SHP77 (cell line): Measurements from ENCODE around the gene LSMEM2.
A peak's percentile ranks its signal among the peaks of the same experiment; 100 is the strongest.
"Not testable (repeated sequence)": the region's sequence is repeated elsewhere in the genome, so short reads cannot be mapped to it uniquely, and the experiment has no call there.

Experiments
- DNase-seq, 2 experiments: peaks; one replicate each; lab custom pipeline; 2025; lab: John Stamatoyannopoulos, UW

Gene LSMEM2

DNA sequence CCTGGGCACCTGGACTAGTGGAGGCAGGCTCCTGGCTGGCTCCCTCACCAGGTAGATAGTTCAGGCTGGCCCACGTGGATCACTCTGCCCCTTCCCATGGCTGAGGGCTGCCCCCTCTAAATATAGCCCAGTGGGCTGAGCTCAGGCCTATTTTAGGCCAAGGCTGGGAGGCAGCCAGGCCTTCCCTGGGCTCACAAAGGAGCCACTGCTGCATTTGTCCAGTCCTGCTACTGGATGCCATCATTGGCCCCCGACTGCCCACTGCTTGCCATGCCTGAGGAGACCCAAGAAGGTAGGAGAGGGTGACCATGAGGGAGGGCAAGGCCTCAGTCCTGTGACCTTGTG lies at the start of gene LSMEM2:
Gene LSMEM2, plus strand, starts transcription at position 208 of the 345 bp plus-strand sequence. Its CDS starts 27 bp downstream, at position 235.
- no peak for DNase-seq

DNA sequence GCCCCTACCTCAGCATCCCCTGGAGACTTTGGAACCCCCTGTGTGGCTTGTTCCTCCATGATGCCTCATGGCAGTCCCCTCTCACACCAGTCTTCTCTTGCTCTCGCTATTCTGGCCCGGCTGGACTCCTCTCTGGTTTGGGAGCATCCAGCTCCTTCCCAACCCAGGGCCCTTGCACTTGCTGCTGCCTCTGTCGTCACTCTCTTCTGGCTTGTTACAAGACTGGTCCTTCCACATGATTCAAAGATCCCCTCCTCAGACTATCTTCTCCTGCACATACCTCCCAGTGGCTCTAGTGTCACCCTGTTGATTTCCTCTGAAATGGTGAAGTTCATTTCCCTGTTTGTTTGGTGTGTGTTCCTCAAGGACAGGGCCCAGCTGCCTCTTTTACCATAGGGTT lies 49.4 kb upstream of the LSMEM2 start:
- no peak for DNase-seq

DNA sequence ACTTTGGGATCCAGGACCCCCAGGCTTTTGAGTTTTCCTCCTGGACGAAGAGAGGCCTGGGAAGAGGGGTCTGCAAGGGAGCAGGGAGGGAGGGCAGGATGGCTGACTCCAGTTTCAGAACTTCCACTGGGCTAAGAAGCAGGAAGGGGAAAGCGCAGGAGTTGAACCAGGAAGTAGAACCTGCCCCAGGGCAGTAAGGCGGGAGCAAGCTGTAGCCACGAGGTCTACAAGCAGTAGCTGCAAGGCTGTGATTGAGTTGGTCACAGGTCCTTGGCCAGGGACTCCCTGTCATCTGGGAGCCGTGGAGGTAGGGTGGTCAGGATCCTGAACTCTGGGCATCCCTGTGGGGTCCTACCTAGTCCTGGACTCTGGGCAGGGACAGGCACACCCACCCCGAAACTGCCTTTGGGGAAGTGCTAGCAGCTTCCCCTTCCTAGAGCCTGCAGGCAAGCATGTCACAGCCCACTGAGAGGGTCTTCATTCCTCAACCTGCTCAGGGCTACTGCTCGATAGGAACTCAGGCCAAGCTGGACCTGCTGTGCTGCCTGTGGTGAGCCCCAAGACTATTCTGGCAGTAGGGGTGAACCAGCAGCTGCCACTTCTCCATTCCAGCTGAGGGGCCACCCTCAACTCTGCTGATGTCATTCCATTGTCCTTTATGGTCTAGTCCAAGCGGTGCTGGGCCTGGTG lies 48.6 kb upstream of the LSMEM2 start:
- no peak for DNase-seq

DNA sequence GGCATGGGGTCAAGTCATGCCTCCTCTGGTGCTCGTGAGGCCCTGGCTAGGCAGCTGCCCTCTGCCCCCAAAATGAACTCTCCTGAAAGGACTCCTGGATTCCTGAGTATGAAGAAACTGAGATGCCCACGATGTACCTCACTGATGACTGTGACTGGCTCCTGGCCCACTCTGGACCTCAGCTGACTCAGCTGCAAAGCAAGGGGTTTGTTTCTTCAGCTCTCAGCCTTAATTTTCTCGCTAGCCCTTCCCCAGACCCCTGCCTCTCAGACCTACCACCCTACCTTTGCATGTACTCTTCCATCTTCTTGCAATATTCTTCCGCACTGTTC lies 48.1 kb upstream of the LSMEM2 start:
- DNase-seq: no peak

DNA sequence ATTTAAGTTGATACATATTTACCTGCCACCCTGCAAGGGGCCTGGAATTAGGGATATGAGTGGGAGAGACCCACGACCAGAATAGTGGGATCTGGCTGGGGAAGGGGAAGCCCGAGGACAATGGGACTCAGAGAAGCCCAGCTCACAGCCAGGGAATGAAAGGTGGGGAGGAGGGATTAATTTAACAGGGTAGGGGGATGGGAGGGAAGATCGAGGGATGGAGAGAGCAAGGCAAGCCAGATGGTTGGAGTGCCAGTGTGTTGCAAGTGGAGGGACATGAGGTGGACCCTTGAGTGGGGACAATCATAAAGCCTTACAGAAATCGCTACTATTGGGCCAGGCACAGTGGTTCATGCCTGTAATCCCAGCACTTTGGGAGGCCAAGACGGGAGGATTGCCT lies 47.3 kb upstream of the LSMEM2 start:
- no peak for DNase-seq

DNA sequence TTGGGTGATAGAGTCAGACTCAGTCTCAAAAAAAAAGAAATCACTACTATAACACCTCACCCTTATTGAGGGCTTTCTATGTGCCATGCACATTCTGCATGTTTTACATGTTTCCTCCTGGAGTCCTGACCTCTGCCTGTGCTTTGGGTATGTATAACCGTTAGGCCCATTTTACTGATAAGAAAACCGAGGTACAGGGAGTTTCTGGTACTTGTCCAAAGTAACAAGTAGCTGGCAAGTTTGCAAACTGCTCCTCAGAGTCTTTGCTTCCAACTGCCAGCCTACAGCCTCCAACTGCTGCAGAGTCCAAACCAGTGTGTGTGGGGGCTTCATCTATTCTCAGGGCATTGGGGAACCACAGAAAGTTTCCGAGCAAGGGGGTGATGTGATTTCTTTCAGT lies 46.6 kb upstream of the LSMEM2 start:
- DNase-seq: no peak

DNA sequence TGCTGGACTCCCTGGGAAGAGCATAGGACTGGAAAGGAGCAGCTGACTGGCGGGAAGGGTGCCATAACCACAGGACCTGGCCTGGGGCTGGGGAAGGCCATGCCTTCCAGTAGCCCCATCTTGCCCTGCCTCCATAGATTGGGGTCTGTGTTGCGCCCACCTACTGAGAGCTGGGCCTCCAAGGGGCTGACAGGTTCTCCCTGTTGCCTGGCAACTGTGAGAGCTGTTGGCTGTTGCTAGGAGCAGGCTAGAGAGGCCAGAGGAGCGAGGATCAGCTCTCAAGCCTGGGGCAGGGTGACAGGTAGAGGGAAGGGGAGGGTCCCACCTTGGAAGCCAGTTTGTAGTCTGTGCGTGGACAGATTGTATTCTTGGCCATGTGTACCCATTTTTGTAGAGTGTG lies 45.7 kb upstream of the LSMEM2 start:
- no peak for DNase-seq

DNA sequence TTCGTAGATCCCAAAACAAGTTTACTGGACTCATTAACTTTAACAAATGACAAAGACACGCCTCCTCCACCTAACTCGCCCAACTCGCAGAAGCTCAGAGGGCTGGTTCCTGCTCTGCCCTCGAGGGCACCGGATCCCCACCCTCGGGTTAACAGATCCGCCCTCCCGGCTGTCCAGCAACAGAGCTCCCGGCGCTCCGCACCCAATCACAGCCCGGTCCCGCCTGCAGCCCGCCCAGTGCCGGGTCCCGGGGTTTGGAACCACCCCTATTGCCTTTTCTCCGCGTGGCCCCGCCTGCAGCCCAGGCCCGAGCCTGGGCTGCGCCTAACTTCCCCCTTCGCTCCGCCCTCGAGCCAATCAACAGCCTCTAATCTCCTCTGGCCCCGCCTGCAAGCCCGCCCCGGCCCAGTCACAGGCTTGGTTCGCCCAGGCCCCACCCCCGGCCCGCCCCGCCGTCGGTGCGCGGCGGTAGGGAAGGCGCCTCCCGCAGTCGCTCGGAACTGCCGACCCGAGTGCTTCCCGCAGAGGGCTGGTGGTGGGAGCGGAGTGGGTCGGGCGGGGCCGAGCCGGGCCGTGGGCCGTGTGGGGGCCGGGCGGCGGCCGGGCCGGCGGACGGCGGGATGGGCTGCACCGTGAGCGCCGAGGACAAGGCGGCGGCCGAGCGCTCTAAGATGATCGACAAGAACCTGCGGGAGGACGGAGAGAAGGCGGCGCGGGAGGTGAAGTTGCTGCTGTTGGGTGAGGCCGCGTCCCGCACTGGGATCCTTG lies 43.0 kb upstream of the LSMEM2 start, which contains the start of gene GNAI2:
Gene GNAI2, plus strand, starts transcription at position 489 of the 768 bp plus-strand sequence. Its CDS starts 132 bp downstream, at position 621.
- peak; percentile 97 for DNase-seq

DNA sequence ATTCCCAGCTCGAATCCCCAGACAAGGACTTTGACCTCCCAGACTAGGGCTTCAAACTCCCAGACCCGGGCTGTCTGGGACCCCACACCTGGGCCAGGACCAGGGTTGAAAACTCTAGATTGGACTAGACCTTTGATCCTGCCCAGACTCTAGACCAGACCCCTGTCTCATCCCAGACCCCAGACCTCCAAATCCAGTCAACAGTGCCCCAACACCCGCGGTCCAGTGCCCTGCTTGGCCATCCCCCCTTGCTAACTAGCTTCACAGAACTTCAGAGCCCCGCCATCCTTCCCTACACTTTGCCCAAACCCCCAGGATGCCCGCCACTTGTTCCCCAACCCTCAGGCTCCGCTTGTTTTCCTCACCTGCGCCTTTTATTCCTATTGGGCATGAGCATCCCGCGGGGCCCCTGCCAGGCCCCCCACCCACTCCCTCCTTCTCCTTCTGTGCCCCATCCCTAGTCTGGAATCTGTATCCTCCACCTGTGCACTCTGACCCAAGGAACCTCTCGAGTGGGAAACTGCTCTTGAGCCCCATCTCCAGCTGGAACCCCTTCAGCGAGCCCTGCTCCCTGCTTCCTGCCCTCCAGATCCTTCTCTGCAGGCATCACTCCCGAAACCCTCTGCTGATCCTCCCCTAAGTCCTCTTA lies 42.3 kb upstream of the LSMEM2 start:
- DNase-seq: no peak

DNA sequence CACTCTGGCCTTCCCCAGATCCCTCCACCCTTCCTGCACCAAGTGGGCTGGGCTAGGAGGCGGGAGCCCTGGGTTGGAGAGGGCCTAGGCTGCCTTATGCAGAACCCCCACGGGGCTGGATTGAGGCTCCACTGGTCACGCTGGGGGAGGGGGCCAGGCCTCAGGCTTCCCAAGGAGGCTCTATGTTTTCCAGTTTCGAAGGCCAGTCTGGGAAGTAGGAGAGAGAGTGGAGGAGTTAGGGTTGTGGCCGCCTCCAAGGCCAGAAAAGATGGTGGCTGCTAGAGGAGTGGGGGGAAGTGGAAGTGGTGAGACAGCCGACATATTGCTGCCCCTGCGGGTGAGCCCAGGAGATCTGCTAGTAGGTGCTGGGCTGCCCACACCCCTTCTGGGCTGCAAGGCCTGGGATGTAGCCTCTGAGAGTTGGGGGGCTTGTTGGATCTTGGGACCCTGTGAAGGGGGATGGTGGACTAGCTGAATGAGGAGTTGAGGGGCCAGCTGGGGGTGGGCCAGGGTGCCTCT lies 41.7 kb upstream of the LSMEM2 start:
- DNase-seq: no peak

DNA sequence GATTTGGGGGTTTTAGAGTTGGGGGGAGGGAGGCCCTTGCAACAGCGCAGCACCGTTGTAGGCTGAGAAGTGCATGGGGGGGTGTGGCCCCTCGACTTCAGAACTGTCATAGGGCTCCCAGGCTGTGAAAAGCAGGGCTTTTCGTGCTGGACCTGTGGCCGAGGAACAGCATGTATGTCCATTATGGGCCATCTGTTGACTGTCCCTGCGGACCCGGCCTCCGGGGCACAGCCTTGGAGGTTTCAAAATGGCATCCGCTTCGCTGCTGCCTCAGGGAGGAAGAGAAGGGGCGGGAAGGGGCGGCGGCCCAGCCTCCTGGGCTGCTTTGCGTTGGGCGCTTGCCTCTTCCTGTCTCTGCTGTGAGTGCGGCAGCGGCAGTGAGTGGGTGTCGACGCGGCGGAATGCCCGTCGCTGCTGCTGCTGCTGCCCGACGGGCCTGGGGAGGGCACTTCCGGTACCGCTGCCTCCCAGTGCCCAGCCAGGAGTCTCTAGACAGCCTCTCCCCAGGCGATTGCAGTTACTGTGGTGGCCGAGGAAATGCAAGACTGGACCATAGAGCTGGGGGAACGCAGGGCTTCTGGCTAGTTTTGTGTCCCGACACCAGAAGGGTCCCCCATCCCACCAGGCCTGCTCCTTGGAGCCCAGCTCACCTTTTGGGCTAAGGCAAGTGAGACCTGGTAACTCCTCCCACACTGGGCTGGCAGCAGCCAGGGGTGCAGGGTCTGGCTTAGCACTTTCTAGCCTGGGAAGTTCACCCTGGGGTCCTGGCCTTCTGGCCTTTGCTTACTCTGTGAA lies 40.9 kb upstream of the LSMEM2 start:
- peak; percentile 70 to 91 for DNase-seq

DNA sequence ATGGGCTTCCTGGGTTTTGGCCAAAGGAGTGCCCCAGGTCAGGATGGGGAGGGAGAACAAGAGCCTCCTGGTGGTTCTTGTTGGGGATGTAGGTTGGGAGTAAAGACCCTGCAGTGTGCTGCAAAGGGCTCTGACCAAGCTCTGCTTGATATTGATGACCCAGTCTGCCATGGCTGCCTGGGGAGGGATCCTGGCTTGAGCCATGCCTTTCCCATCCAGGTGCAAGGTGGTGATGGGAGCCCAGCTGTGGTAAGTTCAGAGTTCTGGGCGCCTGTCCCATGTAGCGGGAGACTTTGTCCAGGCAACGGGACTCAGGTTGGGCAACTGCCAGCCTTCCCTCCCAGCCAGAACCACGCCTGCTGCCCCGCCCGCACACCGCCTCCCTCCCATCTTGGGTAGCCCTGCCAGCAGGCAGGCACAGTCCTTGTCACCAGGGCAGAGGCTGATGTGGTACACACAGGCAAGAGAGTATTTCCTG lies 40.3 kb upstream of the LSMEM2 start:
- DNase-seq: no peak

DNA sequence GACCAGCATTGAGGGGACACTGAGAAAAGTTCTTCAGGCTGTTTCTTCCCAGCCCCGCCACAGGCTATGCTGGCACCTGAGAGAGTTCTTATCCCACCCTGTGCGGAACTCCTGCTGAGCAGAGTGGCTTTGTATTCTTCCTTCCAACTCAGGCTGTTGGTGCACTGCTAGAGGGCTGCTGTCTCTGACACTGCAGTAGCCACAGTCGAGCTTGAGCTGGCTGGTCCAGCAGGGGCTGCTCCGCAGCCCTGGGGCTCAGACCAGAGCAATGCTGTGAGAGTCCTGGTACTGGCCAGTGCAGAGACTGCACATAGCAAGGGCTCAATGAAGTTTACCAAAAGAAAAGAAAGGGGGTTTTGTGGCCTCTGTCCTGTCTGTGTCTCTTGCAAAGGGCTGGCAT lies 39.2 kb upstream of the LSMEM2 start:
- no peak for DNase-seq

DNA sequence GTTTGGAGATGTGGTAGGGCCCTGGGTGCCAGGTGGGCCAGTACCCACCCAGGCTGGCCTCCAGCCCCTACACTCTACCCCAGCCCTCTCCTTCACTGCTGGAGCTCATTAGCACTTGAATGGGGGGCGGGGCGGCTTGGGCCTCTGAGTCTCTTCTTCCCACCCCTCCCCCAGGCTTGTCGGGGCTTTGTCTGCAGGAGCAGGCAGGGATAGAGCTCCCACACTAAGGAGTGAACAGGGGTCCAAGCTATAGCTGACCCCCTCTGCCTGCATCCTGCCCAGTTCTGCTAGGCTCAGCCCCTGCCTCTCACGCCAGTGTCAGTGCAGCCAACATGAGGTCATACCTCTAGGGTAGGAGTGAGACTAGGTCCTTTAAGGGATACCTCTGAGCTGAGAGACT lies 37.7 kb upstream of the LSMEM2 start:
- no peak for DNase-seq

DNA sequence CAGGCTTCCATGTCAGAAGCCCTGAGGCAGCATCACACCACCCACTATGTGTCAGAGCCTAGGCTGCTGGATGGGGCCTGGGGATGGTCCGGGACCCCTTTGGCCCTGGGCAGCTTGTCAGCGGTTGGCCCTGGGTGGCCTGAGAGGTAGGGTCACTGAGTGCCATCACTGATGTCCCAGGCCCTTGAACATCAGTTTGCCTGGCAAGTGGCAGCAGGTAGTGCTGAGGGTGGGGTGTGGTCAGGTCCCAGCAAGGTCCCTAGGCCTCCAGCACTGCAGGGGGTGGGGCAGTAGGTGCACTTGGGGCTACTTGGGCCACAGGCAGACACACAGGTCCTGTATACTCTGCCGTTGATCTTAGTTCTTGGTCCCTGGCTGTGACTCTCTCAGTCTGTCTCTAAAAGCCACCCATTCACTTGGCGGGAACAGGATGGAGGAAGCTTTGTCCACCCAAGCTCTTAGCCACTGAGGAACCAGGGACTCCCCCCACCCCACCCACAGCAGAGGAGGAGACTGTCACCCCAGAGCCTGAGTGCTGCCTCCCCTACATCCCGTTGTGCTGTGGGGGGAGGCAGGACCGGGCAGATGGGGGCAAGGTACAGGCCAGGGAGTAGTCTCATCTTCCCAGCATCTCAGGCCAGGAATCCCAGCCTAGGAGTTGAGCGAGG lies 37.0 kb upstream of the LSMEM2 start:
- no peak for DNase-seq

DNA sequence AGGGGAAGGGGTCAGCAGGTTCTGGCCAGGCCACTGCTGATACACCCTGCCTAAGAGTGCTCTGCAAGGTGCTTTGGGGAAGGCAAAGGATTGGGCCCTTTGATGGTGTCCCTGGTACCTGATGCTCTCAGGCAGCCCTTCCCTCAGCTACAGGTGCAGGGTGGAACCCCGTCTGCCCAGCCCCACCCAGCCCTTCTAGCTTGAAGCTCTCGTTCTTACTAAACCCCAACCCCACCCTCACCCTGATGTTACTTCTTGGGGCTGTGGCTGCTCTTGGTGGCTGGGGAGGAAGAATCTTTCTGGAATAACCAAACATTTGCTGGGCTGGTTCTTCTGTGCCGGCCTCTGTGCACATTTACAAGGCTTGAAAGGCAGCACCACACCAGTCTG lies 36.5 kb upstream of the LSMEM2 start:
- DNase-seq: no peak

DNA sequence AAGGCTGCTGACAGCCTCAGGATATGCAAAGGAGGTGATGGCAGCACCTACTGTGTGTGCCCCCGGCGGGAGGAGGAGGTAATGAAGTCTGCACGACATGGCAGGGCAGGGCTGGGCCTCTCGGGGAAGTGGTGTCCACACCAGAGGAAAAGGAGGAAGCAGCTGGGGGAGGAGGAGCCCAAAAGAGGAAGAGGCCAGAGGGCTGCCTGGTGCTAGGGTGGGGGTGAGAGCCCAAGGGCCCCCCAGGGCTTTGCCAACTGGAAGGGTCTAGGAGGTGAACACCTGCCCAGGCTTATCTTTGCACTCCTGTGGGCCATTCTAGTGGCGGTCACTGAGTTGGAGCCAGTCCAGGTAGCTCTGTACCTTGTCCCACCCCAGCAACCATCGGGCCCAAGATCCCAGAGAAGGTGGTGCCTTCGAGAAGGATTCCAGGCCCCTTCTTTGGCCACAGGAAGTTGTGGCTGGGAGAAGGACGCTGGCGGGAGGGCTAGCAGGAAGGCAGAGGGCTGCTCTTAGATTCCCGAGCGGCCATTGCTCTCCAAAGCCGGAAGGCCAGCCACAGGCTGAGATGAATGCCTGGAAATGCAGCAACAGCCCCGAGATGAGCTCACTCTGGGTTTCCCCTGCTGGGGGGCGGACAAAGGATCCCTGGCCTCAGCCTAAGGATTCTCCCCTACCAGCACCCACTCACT lies 35.9 kb upstream of the LSMEM2 start:
- DNase-seq: no peak

DNA sequence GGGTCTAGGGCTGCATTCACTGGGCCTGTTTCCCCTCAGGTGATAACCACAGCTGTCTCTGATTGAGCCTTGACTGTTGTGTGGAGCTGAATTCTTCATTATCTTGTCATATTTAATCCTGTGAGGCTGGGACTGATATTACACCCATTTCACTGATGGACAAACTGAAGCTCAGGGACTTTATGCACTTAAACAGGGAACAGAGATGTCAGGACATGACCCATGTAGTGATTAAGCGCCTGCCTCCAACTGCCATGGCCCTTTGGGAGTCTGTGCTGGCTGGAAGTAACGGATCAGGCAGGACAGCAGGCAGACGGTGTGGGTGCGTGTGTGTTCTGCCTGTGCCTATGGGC lies 35.4 kb upstream of the LSMEM2 start:
- DNase-seq: no peak

DNA sequence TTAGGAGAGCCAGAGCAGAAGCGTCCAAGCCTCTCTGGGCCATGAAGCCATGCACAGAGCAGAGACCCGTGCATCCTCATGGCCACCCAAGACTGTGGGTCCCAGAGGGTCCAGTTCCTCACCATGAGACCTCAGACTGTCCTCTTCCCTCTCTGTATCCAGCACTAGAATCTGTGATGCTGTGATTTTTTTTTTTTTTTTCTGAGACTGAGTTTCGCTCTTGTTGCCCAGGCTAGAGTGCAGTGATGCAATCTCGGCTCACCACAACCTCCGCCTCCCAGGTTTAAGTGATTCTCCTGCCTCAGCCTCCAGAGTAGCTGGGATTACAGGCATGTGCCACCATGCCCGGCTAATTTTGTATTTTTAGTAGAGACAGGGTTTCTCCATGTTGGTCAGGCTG lies 34.1 kb upstream of the LSMEM2 start:
- DNase-seq: not testable (repeated sequence)

DNA sequence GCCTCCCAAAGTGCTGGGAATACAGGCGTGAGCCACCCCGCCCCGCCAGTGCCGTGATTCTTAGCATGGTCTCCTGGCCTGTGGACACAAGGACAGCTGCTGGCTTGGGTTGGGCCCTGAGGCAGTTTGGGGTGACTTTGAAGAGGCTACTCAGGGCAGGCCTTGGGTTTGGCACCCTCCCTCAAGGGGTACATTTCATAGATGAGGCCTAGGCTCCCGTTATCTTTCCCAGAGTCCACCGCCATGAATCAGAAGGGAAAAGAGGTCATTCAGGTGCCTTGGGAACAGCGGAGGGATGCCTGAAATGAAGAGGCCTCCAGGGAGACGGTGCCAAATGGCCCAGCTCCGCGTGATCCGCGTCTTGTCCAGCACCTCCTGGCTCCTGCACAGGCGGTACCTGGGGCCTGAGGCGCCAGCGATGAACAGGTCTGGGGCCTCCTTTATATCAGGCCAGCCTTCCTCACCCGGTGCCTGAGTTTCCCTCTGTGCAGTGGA lies 33.6 kb upstream of the LSMEM2 start:
- DNase-seq: no peak
